BLaER1 treated with 17β-estradiol and CSF1 and Interleukin-3, amounts not matched to agents 10 nM and 100 nM (cell line): Measurements from ENCODE around the gene PNMA8C.
A peak's percentile ranks its signal among the peaks of the same experiment; 100 is the strongest.

Source experiments
- H3K27ac ChIP-seq, 11 experiments: shearing (Covaris generic); formaldehyde crosslinking; 2 replicates each; pipeline ENCODE4 v1.8.1; 2022
- H3K27me3 ChIP-seq, 11 experiments: shearing (Covaris generic); formaldehyde crosslinking; 2 replicates each; pipeline ENCODE4 v1.8.1; 2022
- H3K36me3 ChIP-seq, 11 experiments: shearing (Covaris generic); formaldehyde crosslinking; 2 replicates each; pipeline ENCODE4 v1.8.1; 2022
- H3K4me1 ChIP-seq, 10 experiments: shearing (Covaris generic); formaldehyde crosslinking; 2 replicates each; pipeline ENCODE4 v1.8.1; 2022
- H3K4me2 ChIP-seq, 11 experiments: shearing (Covaris generic); formaldehyde crosslinking; 2 replicates each; pipeline ENCODE4 v1.8.1; 2022
- H3K4me3 ChIP-seq, 10 experiments: shearing (Covaris generic); formaldehyde crosslinking; 2 replicates each; pipeline ENCODE4 v1.8.1; 2022
- H3K9ac ChIP-seq, 11 experiments: shearing (Covaris generic); formaldehyde crosslinking; 2 replicates each; pipeline ENCODE4 v1.8.1; 2022
- H3K9me3 ChIP-seq, 11 experiments: shearing (Covaris generic); formaldehyde crosslinking; replicated peaks in 1 of 11; 2 replicates each; pipeline ENCODE4 v1.8.1; 2022
- H4K20me1 ChIP-seq, 11 experiments: shearing (Covaris generic); formaldehyde crosslinking; 2 replicates each; pipeline ENCODE4 v1.8.1; 2022
- Cebpa-rat ChIP-seq, 11 experiments: shearing (Covaris generic); IDR thresholded peaks; 2 replicates each; pipeline ENCODE4 v1.8.1; 2022

Gene PNMA8C

GRCh38 chr19:46411925-46412649, 16.6 kb downstream of the PNMA8C start:
- Histone ChIP-seq H3K27me3 (peaks cover 22 to 62% (median 29%) of the 10 kb centered on the region in 11 experiments), H3K36me3 (no peaks in the 10 kb centered on the region), H4K20me1 (no peaks in the 10 kb centered on the region; a peak in 1 of 22 replicates), H3K9ac (no peak overlapping the region), H3K27ac (no peak overlapping the region), H3K4me3 (no peak overlapping the region), H3K9me3 (peaks cover 0 to 17% (median 6%) of the 10 kb centered on the region in 11 experiments; a peak in 9 of 22 replicates), H3K4me2 (0 out of 22 replicates have a peak overlapping the region, but pooled peaks of 2 of the 11 experiments have one; percentile 23 to 59), H3K4me1 (peaks cover 20 to 64% (median 49%) of the 10 kb centered on the region in 10 experiments)
- no peak for TF ChIP-seq Cebpa-rat (IDR thresholded peaks at IDR 0.05)

- Histone ChIP-seq H3K4me3 (no peak overlapping the region), H3K4me1 (peaks cover 12 to 64% (median 49%) of the 10 kb centered on the region in 10 experiments), H3K36me3 (no peaks in the 10 kb centered on the region), H4K20me1 (no peaks in the 10 kb centered on the region; a peak in 1 of 22 replicates), H3K27me3 (peaks cover 22 to 62% (median 29%) of the 10 kb centered on the region in 11 experiments), H3K4me2 (peak overlapping the region in 8 of 11 experiments; percentile 20 to 59 (median 33); a peak in 12 of 22 replicates), H3K9me3 (peaks cover 0 to 17% (median 6%) of the 10 kb centered on the region in 11 experiments; a peak in 9 of 22 replicates), H3K9ac (0 out of 22 replicates have a peak overlapping the region, but pooled peaks of 1 of the 11 experiments have one; percentile 19), H3K27ac (no peak overlapping the region)
- TF ChIP-seq Cebpa-rat (IDR thresholded peaks at IDR 0.05): no peak
Measured at GRCh38 chr19:46411088-46411924, 17.4 kb downstream of the PNMA8C start.

GRCh38 chr19:46410205-46411087, 18.3 kb downstream of the PNMA8C start:
- Histone ChIP-seq H3K36me3 (no peaks in the 10 kb centered on the region), H3K4me1 (peaks cover 7 to 64% (median 44%) of the 10 kb centered on the region in 10 experiments), H3K9me3 (peaks cover 0 to 17% (median 6%) of the 10 kb centered on the region in 11 experiments; a peak in 9 of 22 replicates)

GRCh38 chr19:46409191-46409590, 19.5 kb downstream of the PNMA8C start:
- Histone ChIP-seq H3K27me3 (peaks cover 27 to 58% (median 37%) of the 10 kb centered on the region in 11 experiments), H3K27ac (peak overlapping the region in 2 of 11 experiments; percentile 40 to 47; a peak in 1 of 22 replicates), H3K4me1 (peaks cover 10 to 69% (median 47%) of the 10 kb centered on the region in 10 experiments), H3K36me3 (no peaks in the 10 kb centered on the region), H3K9me3 (peaks cover 0 to 12% (median 6%) of the 10 kb centered on the region in 11 experiments; a peak in 9 of 22 replicates), H3K4me3 (no peak overlapping the region), H4K20me1 (no peaks in the 10 kb centered on the region; a peak in 1 of 22 replicates), H3K9ac (no peak overlapping the region; a peak in 1 of 22 replicates), H3K4me2 (peak overlapping the region in 8 of 11 experiments; percentile 32 to 72 (median 63); a peak in 15 of 22 replicates)
- no peak for TF ChIP-seq Cebpa-rat (IDR thresholded peaks at IDR 0.05)

More at GRCh38 chr19:46410205-46411087, 18.3 kb downstream of the PNMA8C start:
- peaks cover 22 to 53% (median 29%) of the 10 kb centered on the region in 11 experiments for H3K27me3 ChIP-seq
- H3K27ac ChIP-seq: no peak overlapping the region
- H3K4me3 ChIP-seq: no peak overlapping the region
- peak in 2 of 11 experiments; percentile 37 to 50; a peak in 2 of 22 replicates for TF ChIP-seq Cebpa-rat (IDR thresholded peaks at IDR 0.05)
- H3K9ac ChIP-seq: no peak overlapping the region
- H3K4me2 ChIP-seq: peak overlapping the region in 8 of 11 experiments; percentile 20 to 59 (median 33); a peak in 12 of 22 replicates
- no peaks in the 10 kb centered on the region; a peak in 1 of 22 replicates for H4K20me1 ChIP-seq

GRCh38 chr19:46408664-46409039, 20.1 kb downstream of the PNMA8C start:
- Histone ChIP-seq H3K4me1 (peaks cover 15 to 74% (median 52%) of the 10 kb centered on the region in 10 experiments), H3K9me3 (peaks cover 0 to 11% (median 4%) of the 10 kb centered on the region in 11 experiments; a peak in 8 of 22 replicates), H3K4me3 (peak overlapping the region in 6 of 10 experiments; percentile 8 to 55 (median 37); a peak in 7 of 20 replicates), H4K20me1 (no peaks in the 10 kb centered on the region; a peak in 2 of 22 replicates), H3K27ac (peak overlapping the region in 5 of 11 experiments; percentile 40 to 69 (median 61); a peak in 8 of 22 replicates), H3K4me2 (peak overlapping the region; percentile 77 to 95 (median 92)), H3K9ac (peak overlapping the region in 7 of 11 experiments; percentile 28 to 70 (median 57); a peak in 12 of 22 replicates), H3K36me3 (no peaks in the 10 kb centered on the region), H3K27me3 (peaks cover 27 to 63% (median 40%) of the 10 kb centered on the region in 11 experiments)
- peak in 4 of 11 experiments; percentile 41 to 56 (median 54); a peak in 4 of 22 replicates for TF ChIP-seq Cebpa-rat (IDR thresholded peaks at IDR 0.05)

GRCh38 chr19:46407856-46408663, 20.7 kb downstream of the PNMA8C start:
- Histone ChIP-seq H3K4me3 (peak overlapping the region in 6 of 10 experiments; percentile 8 to 55 (median 37); a peak in 7 of 20 replicates), H3K4me1 (peaks cover 17 to 75% (median 56%) of the 10 kb centered on the region in 10 experiments), H3K27me3 (peaks cover 22 to 59% (median 34%) of the 10 kb centered on the region in 11 experiments), H3K36me3 (no peaks in the 10 kb centered on the region), H3K4me2 (peak overlapping the region; percentile 77 to 95 (median 92)), H3K27ac (peak overlapping the region in 5 of 11 experiments; percentile 40 to 69 (median 61); a peak in 8 of 22 replicates), H4K20me1 (no peaks in the 10 kb centered on the region; a peak in 2 of 22 replicates), H3K9me3 (peaks cover 0 to 5% (median 0%) of the 10 kb centered on the region in 11 experiments; a peak in 3 of 22 replicates), H3K9ac (peak overlapping the region in 7 of 11 experiments; percentile 28 to 70 (median 57); a peak in 12 of 22 replicates)
- no peak for TF ChIP-seq Cebpa-rat (IDR thresholded peaks at IDR 0.05)

- Histone ChIP-seq H3K27me3 (peaks cover 11 to 48% (median 23%) of the 10 kb centered on the region in 11 experiments), H3K4me2 (peak overlapping the region in 9 of 11 experiments; percentile 33 to 95 (median 92); a peak in 18 of 22 replicates), H3K27ac (no peak overlapping the region; a peak in 1 of 22 replicates), H3K9ac (peak overlapping the region in 2 of 11 experiments; percentile 18; a peak in 2 of 22 replicates), H3K36me3 (no peaks in the 10 kb centered on the region), H3K4me3 (no peak overlapping the region), H3K9me3 (no peaks in the 10 kb centered on the region), H4K20me1 (no peaks in the 10 kb centered on the region; a peak in 2 of 22 replicates), H3K4me1 (peaks cover 17 to 83% (median 58%) of the 10 kb centered on the region in 10 experiments)
- no peak for TF ChIP-seq Cebpa-rat (IDR thresholded peaks at IDR 0.05)
Measured at GRCh38 chr19:46406976-46407375, 21.8 kb downstream of the PNMA8C start.
